Stomach (tissue), 9 donors: ENCODE results near the gene AANAT. TPM values are rescaled to one million over a fixed set of nuclear protein-coding genes. Genes with fewer than 3 reads are reported as not detected.

Experiments
- DNase-seq, 2 donors: peaks; one replicate each; pipeline versions ENCODE4 v3.0.0 to v3.0.0-alpha.2; 2013 to 2019
- H3K27ac ChIP-seq, 5 donors: fragments of 200-600 bp in 4 of 5; sonication (generic) in 4 of 5; one replicate each; pipeline ENCODE4 v1.5.1; 2013 to 2019; ENCODE audit warnings: mild to moderate bottlenecking in 1 of 5, moderate library complexity in 1 of 5
- H3K27me3 ChIP-seq, 3 donors: fragments of 200-600 bp; sonication (generic); one replicate each; pipeline ENCODE4 v1.5.1; 2017 to 2019; ENCODE audit warnings: mixed run types in 1 of 3
- H3K36me3 ChIP-seq, 4 donors: fragments of 200-600 bp; sonication (generic); 1 replicate in 3 of 4; 2 replicates in 1 of 4; pipeline ENCODE4 v1.5.1; 2016 to 2019
- H3K4me1 ChIP-seq, 4 donors: fragments of 200-600 bp; sonication (generic); one replicate each; pipeline ENCODE4 v1.5.1; 2016 to 2019
- H3K4me3 ChIP-seq, 4 donors: fragments of 200-600 bp; sonication (generic) in 3 of 4; one replicate each; pipeline ENCODE4 v1.5.1; 2016 to 2019; ENCODE audit warnings: mild to moderate bottlenecking in 1 of 4
- H3K9me3 ChIP-seq, 4 donors: fragments of 200-600 bp; sonication (generic); one replicate each; pipeline ENCODE4 v1.5.1; 2016 to 2019
- EP300 ChIP-seq: sonication (generic); formaldehyde crosslinking; IDR thresholded peaks from one replicate; pipeline ENCODE4 v1.6.1; 2017; ENCODE audit warnings: antibody characterized with exemption
- POLR2A ChIP-seq, 4 donors: fragments of 450-650 bp; IDR thresholded peaks; one replicate each; pipeline ENCODE4 v1.6.1; 2016; ENCODE audit warnings: antibody characterized with exemption in 4 of 4, control low read depth in 2 of 4, mild to moderate bottlenecking in 1 of 4, moderate library complexity in 1 of 4
- POLR2AphosphoS5 ChIP-seq, 3 donors: sonication (generic); formaldehyde crosslinking; IDR thresholded peaks; one replicate each; pipeline ENCODE4 v1.6.1; 2016; ENCODE audit warnings: antibody characterized with exemption in 3 of 3
- WGBS, 5 donors: extraction: QIAGEN DNeasy Blood & Tissue Kit in 3 of 5; methylation state at CpG; one replicate each; pipeline versions ENCODE4 v1.1.5 to v1.1.7; 2013 to 2018; 5-methylcytosine and 5-hydroxymethylcytosine counted together
- intact Hi-C: fragments of 100-400 bp; cut with DNase I; formaldehyde crosslinking; loops from one replicate; pipeline ENCODE4 v1.15.1; 2023; ENCODE audit warnings: low total_unique reads
- polyA plus RNA-seq, 3 donors: library from polyadenylated mRNA; stranded (reverse); fragments of 200-250 nt; gene quantifications; one replicate each; pipeline ENCODE4 v1.2.3, GENCODE V29; 2013
- total RNA-seq, 5 donors: library from RNA; depleted of rRNA; stranded (reverse); fragments of >200 nt; gene quantifications; one replicate each; pipeline versions ENCODE4 v1.1.0 to v1.2.3, GENCODE V29; 2014 to 2016
- TF ChIP-seq, protein P1 (sequence below), 7 experiments: fragments of 450-650 bp in 4 of 7; fragments of 200-600 bp in 3 of 7; sonication (generic) in 3 of 7; IDR thresholded peaks; one replicate each; pipeline ENCODE4 v1.5.1; 2016 to 2019; ENCODE audit warnings: antibody characterized with exemption in 7 of 7, control low read depth in 2 of 7, mild to moderate bottlenecking in 1 of 7
- donor health status: healthy with polysubstance abuse.
- donor health status: Bipolar disorder and iron deficiency.
- donor health status: healthy.

The AANAT gene
- total and polyA plus RNA-seq, 8 donors = 0.44 TPM; not detected in 7

GRCh38 chr17:76493505-76494167 lies 26.2 kb downstream of the AANAT start:
- no peaks in the 10 kb centered on the region for H3K9me3 ChIP-seq
- H3K27me3 ChIP-seq = no peaks in the 10 kb centered on the region
- WGBS, 5 donors = 49 to 72% (median 57%) methylated on average over 8 to 21 of the region's 21 CpGs
- H3K4me1 ChIP-seq = peaks cover 34 to 90% (median 60%) of the 10 kb centered on the region in 4 donors
- peak overlapping the region; percentile 9 to 30 (median 18) for H3K4me3 ChIP-seq
- intact Hi-C loops = no loop called here
- H3K36me3 ChIP-seq = no peaks in the 10 kb centered on the region
- TF ChIP-seq EP300 (no peak), POLR2AphosphoS5 (IDR thresholded peaks at IDR 0.05) (no peak), POLR2A (IDR thresholded peaks at IDR 0.05) (no peak)
- TF ChIP-seq, protein P1, sequence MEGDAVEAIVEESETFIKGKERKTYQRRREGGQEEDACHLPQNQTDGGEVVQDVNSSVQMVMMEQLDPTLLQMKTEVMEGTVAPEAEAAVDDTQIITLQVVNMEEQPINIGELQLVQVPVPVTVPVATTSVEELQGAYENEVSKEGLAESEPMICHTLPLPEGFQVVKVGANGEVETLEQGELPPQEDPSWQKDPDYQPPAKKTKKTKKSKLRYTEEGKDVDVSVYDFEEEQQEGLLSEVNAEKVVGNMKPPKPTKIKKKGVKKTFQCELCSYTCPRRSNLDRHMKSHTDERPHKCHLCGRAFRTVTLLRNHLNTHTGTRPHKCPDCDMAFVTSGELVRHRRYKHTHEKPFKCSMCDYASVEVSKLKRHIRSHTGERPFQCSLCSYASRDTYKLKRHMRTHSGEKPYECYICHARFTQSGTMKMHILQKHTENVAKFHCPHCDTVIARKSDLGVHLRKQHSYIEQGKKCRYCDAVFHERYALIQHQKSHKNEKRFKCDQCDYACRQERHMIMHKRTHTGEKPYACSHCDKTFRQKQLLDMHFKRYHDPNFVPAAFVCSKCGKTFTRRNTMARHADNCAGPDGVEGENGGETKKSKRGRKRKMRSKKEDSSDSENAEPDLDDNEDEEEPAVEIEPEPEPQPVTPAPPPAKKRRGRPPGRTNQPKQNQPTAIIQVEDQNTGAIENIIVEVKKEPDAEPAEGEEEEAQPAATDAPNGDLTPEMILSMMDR (IDR thresholded peaks at IDR 0.05) = no peak
- peak overlapping the region; percentile 52 to 92 (median 76) for H3K27ac ChIP-seq
- peak in 1 of 2 donors; percentile 39 for DNase-seq

- H3K4me1 ChIP-seq = peaks cover 53 to 96% (median 76%) of the 10 kb centered on the region in 4 donors
- TF ChIP-seq POLR2A (IDR thresholded peaks at IDR 0.05) (no peak), EP300 (no peak), POLR2AphosphoS5 (IDR thresholded peaks at IDR 0.05) (no peak)
- TF ChIP-seq, protein P1 (IDR thresholded peaks at IDR 0.05) = no peak
- peak overlapping the region in 3 of 5 donors; percentile 19 to 91 (median 30) for H3K27ac ChIP-seq
- no peaks in the 10 kb centered on the region for H3K27me3 ChIP-seq
- WGBS, 5 donors = 82 to 85% (median 84%) methylated on average over 16 of the region's 16 CpGs
- no peaks in the 10 kb centered on the region for H3K9me3 ChIP-seq
- intact Hi-C loops = no loop called here
- no peaks in the 10 kb centered on the region for H3K36me3 ChIP-seq
- no peak for DNase-seq
- H3K4me3 ChIP-seq = no peak overlapping the region
These were observed 28.4 kb downstream of the AANAT start for GRCh38 chr17:76495663-76496400.

DNA sequence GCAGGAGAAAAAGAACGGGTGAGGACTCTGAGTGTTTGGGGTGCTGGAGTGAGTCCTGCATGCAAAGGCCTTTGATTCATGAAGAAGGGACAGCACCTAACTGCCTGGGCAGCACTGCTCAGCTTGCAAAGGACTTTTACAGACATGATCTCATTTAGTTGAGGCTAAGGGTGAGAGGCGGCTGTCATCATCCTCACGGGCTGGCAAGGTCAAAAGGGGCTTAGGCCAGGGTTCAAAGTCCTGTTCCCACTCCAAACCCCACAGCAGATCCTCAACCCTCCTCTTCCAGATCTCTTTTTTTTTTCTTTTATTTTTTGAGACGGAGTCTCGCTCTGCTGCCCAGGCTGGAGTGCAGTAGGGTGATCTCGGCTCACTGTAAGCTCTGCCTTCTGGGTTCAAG lies 29.1 kb downstream of the AANAT start:
- peak overlapping the region in 2 of 5 donors; percentile 88 to 91 for H3K27ac ChIP-seq
- intact Hi-C loops = no loop called here
- TF ChIP-seq POLR2AphosphoS5 (IDR thresholded peaks at IDR 0.05) (no peak), POLR2A (IDR thresholded peaks at IDR 0.05) (no peak), EP300 (no peak)
- TF ChIP-seq, protein P1 (IDR thresholded peaks at IDR 0.05) = no peak
- H3K4me1 ChIP-seq = peaks cover 51 to 91% (median 75%) of the 10 kb centered on the region in 4 donors
- 86 to 93% (median 88%) methylated on average over 6 of the region's 6 CpGs for WGBS, 5 donors
- H3K4me3 ChIP-seq = no peak overlapping the region
- DNase-seq = no peak
- H3K9me3 ChIP-seq = no peaks in the 10 kb centered on the region
- H3K36me3 ChIP-seq = no peaks in the 10 kb centered on the region
- no peaks in the 10 kb centered on the region for H3K27me3 ChIP-seq

GRCh38 chr17:76497699-76497978 lies 30.2 kb downstream of the AANAT start:
- Histone ChIP-seq H3K27me3 (no peaks in the 10 kb centered on the region), H3K4me3 (peak overlapping the region in 3 of 4 donors; percentile 0 to 85 (median 12)), H3K9me3 (no peaks in the 10 kb centered on the region), H3K36me3 (no peaks in the 10 kb centered on the region), H3K27ac (peak overlapping the region; percentile 70 to 93 (median 88)), H3K4me1 (peaks cover 55 to 91% (median 76%) of the 10 kb centered on the region in 4 donors)
- TF ChIP-seq POLR2AphosphoS5 (IDR thresholded peaks at IDR 0.05) (no peak), EP300 (no peak), POLR2A (IDR thresholded peaks at IDR 0.05) (no peak)
- TF ChIP-seq, protein P1 (IDR thresholded peaks at IDR 0.05) = no peak
- intact Hi-C loops = no loop called here
- 15 to 36% (median 34%) methylated on average over 2 of the region's 2 CpGs for WGBS, 5 donors
- no peak for DNase-seq
